GM19452 (cell line): ENCODE measurements around the gene PHACTR1.

ENCODE experiments used
- ATAC-seq: cut with Tn5 transposase; IDR thresholded peaks from one replicate; pipeline ENCODE4 v1.9.1; 2021; ENCODE audit not compliant: unreplicated experiment

The PHACTR1 gene

GRCh38 chr6:12844284-12845223 lies 128.0 kb downstream of the PHACTR1 start:
- ATAC-seq = no peak

GRCh38 chr6:12845224-12846004 lies 128.8 kb downstream of the PHACTR1 start:
- ATAC-seq = no peak

GRCh38 chr6:12848964-12849808 lies 132.6 kb downstream of the PHACTR1 start:
- no peak for ATAC-seq

- ATAC-seq = no peak
Measured at GRCh38 chr6:12849809-12850198, 133.2 kb downstream of the PHACTR1 start.

- ATAC-seq = no peak
Measured at GRCh38 chr6:12851123-12851695, 134.6 kb downstream of the PHACTR1 start.

GRCh38 chr6:12861603-12862002 lies 145.0 kb downstream of the PHACTR1 start:
- ATAC-seq = no peak

GRCh38 chr6:12865117-12865516 lies 148.6 kb downstream of the PHACTR1 start:
- ATAC-seq = no peak

- no peak for ATAC-seq
Measured at GRCh38 chr6:12865671-12866181, 149.2 kb downstream of the PHACTR1 start.

- no peak for ATAC-seq
Measured at GRCh38 chr6:12866422-12867029, 150.0 kb downstream of the PHACTR1 start.

- no peak for ATAC-seq
Measured at GRCh38 chr6:12869816-12870432, 153.4 kb downstream of the PHACTR1 start.

- no peak for ATAC-seq
Measured at GRCh38 chr6:12873691-12874090, 157.1 kb downstream of the PHACTR1 start.

GRCh38 chr6:12875051-12875450 lies 158.5 kb downstream of the PHACTR1 start:
- no peak for ATAC-seq

- no peak for ATAC-seq
Measured at GRCh38 chr6:12878741-12879140, 162.2 kb downstream of the PHACTR1 start.

- no peak for ATAC-seq
Measured at GRCh38 chr6:12882761-12883290, 166.3 kb downstream of the PHACTR1 start.

GRCh38 chr6:12884983-12885382 lies 168.4 kb downstream of the PHACTR1 start:
- ATAC-seq = no peak

- ATAC-seq = no peak
Measured at GRCh38 chr6:12886961-12887775, 170.6 kb downstream of the PHACTR1 start.

GRCh38 chr6:12890171-12890790 lies 173.7 kb downstream of the PHACTR1 start:
- no peak for ATAC-seq

GRCh38 chr6:12891595-12891994 lies 175.0 kb downstream of the PHACTR1 start:
- no peak for ATAC-seq
